Smooth muscle cell of the brain vasculature (primary cell): Measurements from ENCODE around the gene GABRB1.
A peak's percentile ranks its signal among the peaks of the same experiment; 100 is the strongest.

ENCODE experiments used
- DNase-seq: peaks from one replicate; pipeline ENCODE4 v3.0.0-alpha.2; 2012; ENCODE audit warnings: low read depth, low spot score

The GABRB1 gene

GRCh38 chr4:47118192-47118929 is 87.0 kb downstream of the GABRB1 start:
- no peak for DNase-seq

DNA sequence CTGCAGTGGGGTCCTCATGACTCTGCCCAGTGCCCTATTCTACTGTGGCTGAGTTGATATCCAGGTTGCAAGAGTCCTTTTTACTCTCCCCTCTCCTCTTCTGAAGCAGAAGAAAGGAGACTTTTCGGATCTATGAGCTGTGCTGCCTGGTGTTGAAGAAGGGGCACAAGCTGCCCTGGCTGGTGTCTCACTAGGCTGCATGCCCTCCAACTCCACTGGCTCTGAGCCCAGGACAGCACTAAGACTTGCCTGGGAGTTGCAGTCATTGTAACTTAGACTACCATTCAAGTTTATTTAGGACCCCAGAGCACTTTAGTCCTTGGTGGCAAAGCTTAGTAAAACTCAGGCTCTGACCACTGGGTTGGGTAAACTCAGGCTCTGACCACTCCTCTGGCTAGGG is 89.4 kb downstream of the GABRB1 start:
- no peak for DNase-seq

- peak; percentile 69 for DNase-seq
Observed at GRCh38 chr4:47122592-47123291, 91.4 kb downstream of the GABRB1 start.

GRCh38 chr4:47128991-47129390 is 97.6 kb downstream of the GABRB1 start:
- DNase-seq, result no peak

DNA sequence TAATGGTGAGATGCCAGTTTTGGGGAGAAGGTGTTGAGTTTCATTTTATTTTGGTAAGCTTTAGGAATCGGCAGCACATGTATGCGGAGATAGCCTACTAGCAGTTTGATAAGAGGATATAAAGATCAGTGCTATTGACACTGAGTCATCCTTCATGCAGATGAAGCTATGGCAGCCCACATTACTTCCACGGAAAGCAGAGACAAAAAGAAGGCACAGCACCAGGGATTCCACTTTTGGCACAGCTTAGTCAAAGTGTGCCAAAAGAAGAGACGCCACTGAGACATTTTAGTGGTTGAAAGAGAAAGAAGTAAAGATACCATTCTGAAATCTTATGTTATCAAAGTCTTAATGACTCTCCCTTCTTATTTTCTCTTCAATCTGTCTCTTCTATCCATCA is 103.8 kb downstream of the GABRB1 start:
- no peak for DNase-seq

DNA sequence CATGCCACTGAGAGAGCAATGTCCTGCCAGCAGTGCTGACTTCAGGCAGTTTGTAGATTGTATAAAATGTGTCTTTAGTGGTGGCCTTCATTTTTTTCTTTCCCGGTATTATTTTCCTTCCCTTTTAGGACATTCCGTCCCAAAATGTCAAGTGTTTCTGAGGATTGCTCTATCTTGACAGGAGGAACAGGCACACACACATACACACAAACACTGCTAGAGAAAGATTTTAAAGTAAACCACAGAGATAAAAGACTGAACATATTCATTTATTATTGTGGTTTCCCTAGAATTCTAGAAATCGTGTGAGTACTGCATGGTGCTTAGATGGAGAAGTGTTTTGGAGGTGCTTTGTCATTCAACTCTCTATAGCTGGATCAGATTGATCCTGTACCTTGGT is 111.9 kb downstream of the GABRB1 start:
- DNase-seq, result no peak

- peak; percentile 9 for DNase-seq
Observed at GRCh38 chr4:47145630-47146029, 114.3 kb downstream of the GABRB1 start.

DNA sequence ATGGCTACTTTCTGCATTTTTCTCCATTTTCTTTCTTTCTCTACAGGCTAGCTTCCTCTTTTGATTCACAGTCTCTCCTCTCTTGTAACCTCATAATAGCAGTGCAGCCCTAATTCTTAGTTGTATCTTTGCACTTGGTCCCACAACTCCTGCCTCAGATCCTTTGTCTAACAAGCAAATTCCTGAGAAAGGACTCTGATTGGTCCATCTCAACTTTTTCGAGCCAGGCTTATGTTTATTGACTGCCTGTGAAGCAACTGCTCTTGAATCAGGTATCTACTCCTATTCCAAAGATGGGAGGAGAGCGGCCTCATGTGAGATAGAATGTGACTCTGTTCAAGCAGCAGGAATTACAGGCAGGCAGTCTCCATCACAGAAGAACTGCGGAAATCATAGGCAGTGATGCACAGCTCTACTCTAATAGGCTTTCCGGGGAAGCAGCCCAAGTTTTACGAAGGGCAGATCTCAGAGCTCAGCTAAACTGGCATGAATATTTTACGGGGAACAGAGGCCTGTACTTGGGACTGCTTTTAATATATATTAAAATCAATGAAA is 123.5 kb downstream of the GABRB1 start:
- no peak for DNase-seq

DNA sequence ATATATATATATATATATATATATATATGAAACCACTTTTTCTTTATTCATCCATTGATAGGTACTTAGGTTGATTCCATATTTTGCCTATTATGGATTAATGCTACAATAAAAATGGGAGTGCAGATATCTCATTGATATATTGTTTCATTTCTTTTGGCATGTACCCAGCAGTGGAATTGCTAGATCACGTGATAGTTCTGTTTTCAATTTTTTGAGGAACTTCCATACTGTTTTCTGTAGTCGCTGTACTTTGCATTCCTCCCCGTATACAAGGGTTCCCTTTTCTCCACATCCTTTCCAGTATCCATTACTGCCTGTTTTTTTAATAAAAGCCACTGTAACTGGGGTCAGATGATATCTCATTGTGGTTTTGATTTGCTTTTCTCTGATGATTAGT is 124.6 kb downstream of the GABRB1 start:
- DNase-seq, result no peak

- no peak for DNase-seq
Observed at GRCh38 chr4:47160095-47160494, 128.7 kb downstream of the GABRB1 start.

GRCh38 chr4:47167081-47168035 is 136.0 kb downstream of the GABRB1 start:
- DNase-seq, result no peak

DNA sequence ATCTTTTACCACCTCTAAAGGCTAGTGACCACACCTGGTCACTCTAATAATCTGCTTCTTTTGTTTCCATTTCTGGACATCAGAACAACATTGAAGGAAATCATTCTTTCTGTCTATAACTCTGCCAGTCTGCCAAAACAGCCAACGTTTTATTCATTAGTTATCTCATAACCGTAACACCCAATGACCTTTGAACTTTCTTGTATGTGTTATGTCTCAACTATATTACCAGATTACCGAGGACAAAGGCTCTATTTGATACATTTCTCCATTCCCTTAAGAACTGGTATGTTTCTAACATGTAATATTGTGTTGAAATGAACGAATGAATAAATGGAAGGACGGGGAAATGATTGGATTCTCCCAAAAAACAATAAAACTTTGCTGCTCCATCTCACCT is 152.7 kb downstream of the GABRB1 start:
- DNase-seq, result no peak

DNA sequence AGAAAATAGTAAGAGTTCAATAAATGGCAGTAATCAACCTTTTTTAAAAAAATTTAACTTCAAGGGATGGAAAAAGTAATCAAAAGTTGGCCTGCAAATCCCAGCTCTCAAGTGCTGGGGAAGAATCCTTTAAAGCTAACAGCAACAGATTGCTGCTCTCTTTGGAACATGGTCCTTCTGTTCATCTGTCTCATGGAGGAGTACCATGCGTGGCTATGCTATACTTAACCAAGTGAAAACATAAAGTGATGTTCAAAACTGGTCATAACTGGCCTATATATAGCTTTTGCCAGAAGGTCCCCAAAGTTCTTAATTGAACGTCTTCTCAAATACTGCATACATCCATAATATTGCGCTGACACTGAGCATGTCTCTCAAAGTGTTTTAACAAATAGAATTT is 154.4 kb downstream of the GABRB1 start:
- DNase-seq, result no peak

- DNase-seq, result no peak
Observed at GRCh38 chr4:47187608-47188007, 156.2 kb downstream of the GABRB1 start.

DNA sequence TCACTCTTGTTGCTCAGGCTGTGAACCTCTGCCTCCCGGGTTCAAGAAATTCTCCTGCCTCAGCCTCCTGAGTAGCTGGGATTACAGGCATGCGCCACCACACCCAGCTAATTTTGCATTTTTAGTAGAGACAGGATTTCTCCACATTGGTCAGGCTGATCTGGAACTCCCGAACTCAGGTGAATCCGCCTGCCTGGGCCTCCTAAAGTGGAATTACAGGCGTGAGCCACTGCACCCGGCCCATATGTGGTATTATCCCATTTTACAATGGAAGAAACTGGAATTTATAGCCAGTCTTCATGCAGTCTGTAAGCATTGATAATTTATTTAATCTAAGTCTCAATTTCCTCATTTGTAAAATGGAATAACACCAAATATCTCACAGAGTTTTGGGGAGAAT is 161.8 kb downstream of the GABRB1 start:
- no peak for DNase-seq

GRCh38 chr4:47194036-47194737 is 162.8 kb downstream of the GABRB1 start:
- no peak for DNase-seq

DNA sequence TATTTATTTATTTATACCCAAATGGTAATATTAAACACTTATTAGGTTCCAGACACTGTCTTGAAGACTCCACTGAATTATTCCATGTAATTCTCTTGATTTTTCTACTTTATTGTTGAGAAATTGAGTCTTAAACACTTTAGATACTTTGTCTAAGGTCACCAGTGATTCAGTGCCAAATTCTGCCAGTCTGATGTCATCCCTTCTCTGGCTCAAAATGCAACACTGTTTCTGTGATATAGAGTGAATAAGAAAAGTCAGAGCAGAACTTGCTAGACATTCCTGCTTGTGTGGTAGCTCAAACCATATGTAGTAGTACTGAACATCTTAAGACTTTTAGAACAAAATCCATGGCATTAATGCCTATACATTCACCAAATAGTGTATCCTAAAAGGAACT is 164.3 kb downstream of the GABRB1 start:
- DNase-seq, result no peak

- no peak for DNase-seq
Observed at GRCh38 chr4:47198791-47199190, 167.4 kb downstream of the GABRB1 start.

- DNase-seq, result no peak
Observed at GRCh38 chr4:47203593-47203992, 172.2 kb downstream of the GABRB1 start.

DNA sequence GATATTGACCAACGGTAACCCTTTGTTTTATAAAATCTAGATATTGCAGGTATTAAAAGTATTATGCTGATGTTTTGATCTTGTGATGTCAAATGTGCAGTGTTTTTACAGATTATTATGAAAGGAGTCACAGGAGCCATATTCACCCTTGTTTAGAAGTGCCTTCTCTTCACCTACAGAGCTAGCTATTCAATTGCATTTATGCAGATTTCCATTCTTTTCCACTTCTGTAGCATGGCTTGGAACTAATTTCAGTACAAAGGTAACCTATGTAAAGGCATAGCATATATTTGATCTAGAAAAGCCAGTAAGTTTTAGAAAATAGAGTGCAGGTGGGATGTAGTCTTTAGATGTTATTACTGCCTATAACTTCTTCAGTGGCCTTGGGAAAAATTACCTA is 176.2 kb downstream of the GABRB1 start:
- no peak for DNase-seq

DNA sequence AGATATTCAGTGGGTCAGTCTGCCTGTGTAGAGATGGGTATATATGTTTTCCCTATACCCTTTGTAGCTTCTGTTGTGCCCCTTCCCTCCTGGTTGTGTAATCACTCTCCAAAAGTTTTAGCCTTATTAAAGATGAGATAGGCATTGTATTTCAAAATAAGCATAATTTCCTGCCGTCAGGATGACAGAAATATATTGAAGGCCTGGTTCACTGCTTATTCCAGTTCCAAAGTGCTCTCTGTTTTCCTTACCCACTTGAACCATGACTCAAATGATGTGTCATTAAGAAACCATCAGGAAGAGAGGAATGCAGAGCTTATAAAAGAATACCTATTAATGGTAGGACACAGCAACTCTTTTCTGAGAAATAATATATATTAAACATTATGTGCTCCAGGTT is 178.5 kb downstream of the GABRB1 start:
- no peak for DNase-seq
